Ramos (cell line): ENCODE measurements around the gene HVCN1.

Source experiments
- in situ Hi-C: fragments of 300-500 bp; cut with MboI; formaldehyde crosslinking; loops from one replicate; pipeline ENCODE4 v1.14.3; 2022; ENCODE audit warnings: low sequenced_read_pairs; ENCODE audit not compliant: unreplicated experiment

Gene HVCN1

GRCh38 chr12:110702081-110702480 lies 13.2 kb upstream of the HVCN1 start:
- in situ Hi-C loops, result loop anchor here (5.0 kb wide), 1 partner anchor 125 kb away; no protein-coding TSS in a partner anchor

- in situ Hi-C loops, result loop anchor here (5.0 kb wide), 1 partner anchor 127 kb away; no protein-coding TSS in a partner anchor
These were observed 10.9 kb upstream of the HVCN1 start for GRCh38 chr12:110699591-110700445.

- in situ Hi-C loops, result no loop called here
These were observed 9.4 kb upstream of the HVCN1 start for GRCh38 chr12:110698171-110698902.

- in situ Hi-C loops, result no loop called here
These were observed 8.3 kb upstream of the HVCN1 start for GRCh38 chr12:110697236-110697635.

- in situ Hi-C loops, result no loop called here
These were observed 7.4 kb upstream of the HVCN1 start for GRCh38 chr12:110696283-110696682.

GRCh38 chr12:110694330-110694901 lies 5.5 kb upstream of the HVCN1 start:
- in situ Hi-C loops, result no loop called here

- in situ Hi-C loops, result no loop called here
These were observed 4.8 kb upstream of the HVCN1 start for GRCh38 chr12:110693731-110694130.

- in situ Hi-C loops, result no loop called here
These were observed 1.2 kb upstream of the HVCN1 start for GRCh38 chr12:110690127-110690430.

- in situ Hi-C loops, result loop anchor here (5.0 kb wide), 1 partner anchor 67 kb away; no protein-coding TSS in a partner anchor
These were observed 589 bp upstream of the HVCN1 start for GRCh38 chr12:110689281-110690126.

GRCh38 chr12:110687396-110688169 lies 1.3 kb downstream of the HVCN1 start:
- in situ Hi-C loops, result loop anchor here (5.0 kb wide), 1 partner anchor 65 kb away; no protein-coding TSS in a partner anchor

GRCh38 chr12:110686294-110686903 lies 2.5 kb downstream of the HVCN1 start:
- in situ Hi-C loops, result loop anchor here (5.0 kb wide), 1 partner anchor 64 kb away; no protein-coding TSS in a partner anchor

GRCh38 chr12:110684312-110684836 lies 4.5 kb downstream of the HVCN1 start:
- in situ Hi-C loops, result no loop called here

- in situ Hi-C loops, result no loop called here
These were observed 5.0 kb downstream of the HVCN1 start for GRCh38 chr12:110683888-110684287.

- in situ Hi-C loops, result no loop called here
These were observed 8.9 kb downstream of the HVCN1 start for GRCh38 chr12:110680032-110680431.

- in situ Hi-C loops, result no loop called here
These were observed 9.7 kb downstream of the HVCN1 start for GRCh38 chr12:110679201-110679600.

GRCh38 chr12:110677982-110678381 lies 10.9 kb downstream of the HVCN1 start:
- in situ Hi-C loops, result no loop called here

GRCh38 chr12:110677206-110677911 lies 11.6 kb downstream of the HVCN1 start:
- in situ Hi-C loops, result no loop called here

- in situ Hi-C loops, result no loop called here
These were observed 12.7 kb downstream of the HVCN1 start for GRCh38 chr12:110676171-110676570.
